ENCODE measurements around the gene TMEM95. TPM values are rescaled to one million over a fixed set of nuclear protein-coding genes. Genes with fewer than 3 reads are reported as not detected.
"Not testable (repeated sequence)": the region's sequence is repeated elsewhere in the genome, so short reads cannot be mapped to it uniquely, and the experiment has no call there.

The TMEM95 gene
- total RNA-seq, 3 donors from 2014 or later = 0.26 TPM; not detected in 2

- ATAC-seq (peak; percentile 92), DNase-seq (peak; percentile 72 to 92 (median 82))
- no peaks in the 10 kb centered on the region for H3K4me1 ChIP-seq (ENCODE audit: low read depth)
- H3K4me3 ChIP-seq = peak within 1 kb of the TSS; percentile 4
- no peaks in the 10 kb centered on the region for H3K36me3 ChIP-seq (ENCODE audit: low read depth)
- intact Hi-C loops (cut with DNase I, micrococcal nuclease) = no loop called here
- no peak for TF ChIP-seq CTCF (IDR thresholded peaks at IDR 0.05)
- H3K9me3 ChIP-seq = no peaks in the 10 kb centered on the region
These were observed 18.4 kb upstream of the TMEM95 start, which contains the start of gene ACAP1 for GRCh38 chr17:7336240-7337175. TSS of gene ACAP1 (plus strand) at chr17:7336529. CDS start at chr17:7336735, 206 bp downstream.

GRCh38 chr17:7337600-7337999 is 17.4 kb upstream of the TMEM95 start:
- H3K36me3 ChIP-seq (ENCODE audit: low read depth); intact Hi-C loops (cut with DNase I, micrococcal nuclease); DNase-seq; H3K4me1 ChIP-seq (ENCODE audit: low read depth); H3K9me3 ChIP-seq; H3K4me3 ChIP-seq; ATAC-seq: not testable (repeated sequence)

- no peaks in the 10 kb centered on the region for H3K9me3 ChIP-seq
- H3K4me3 ChIP-seq = no peak overlapping the region
- DNase-seq (no peak), ATAC-seq (no peak)
- intact Hi-C loops (cut with DNase I, micrococcal nuclease) = loop anchor here in 1 of 2 donors (10.0 kb wide), 1 partner anchor 65 kb away; no protein-coding TSS in a partner anchor
- no peak for TF ChIP-seq CTCF (IDR thresholded peaks at IDR 0.05)
- no peaks in the 10 kb centered on the region for H3K4me1 ChIP-seq (ENCODE audit: low read depth)
- no peaks in the 10 kb centered on the region for H3K36me3 ChIP-seq (ENCODE audit: low read depth)
These were observed 14.8 kb upstream of the TMEM95 start for GRCh38 chr17:7340179-7340578.

GRCh38 chr17:7341842-7342241 is 13.1 kb upstream of the TMEM95 start:
- H3K9me3 ChIP-seq = no peaks in the 10 kb centered on the region
- no peak for TF ChIP-seq CTCF (IDR thresholded peaks at IDR 0.05)
- H3K4me3 ChIP-seq = no peak overlapping the region
- intact Hi-C loops (cut with DNase I, micrococcal nuclease) = loop anchor here in 1 of 2 donors (10.0 kb wide), 1 partner anchor 67 kb away; no protein-coding TSS in a partner anchor
- no peak for ATAC-seq
- H3K4me1 ChIP-seq (ENCODE audit: low read depth) = no peaks in the 10 kb centered on the region
- no peak for DNase-seq
- H3K36me3 ChIP-seq (ENCODE audit: low read depth) = no peaks in the 10 kb centered on the region

GRCh38 chr17:7343250-7343649 is 11.7 kb upstream of the TMEM95 start:
- no peak for TF ChIP-seq CTCF (IDR thresholded peaks at IDR 0.05)
- intact Hi-C loops (cut with DNase I, micrococcal nuclease) = loop anchor here in 1 of 2 donors (10.0 kb wide), 1 partner anchor 68 kb away; no protein-coding TSS in a partner anchor
- no peak overlapping the region for H3K4me3 ChIP-seq
- no peak for ATAC-seq
- DNase-seq = no peak
- H3K4me1 ChIP-seq (ENCODE audit: low read depth) = no peaks in the 10 kb centered on the region
- H3K9me3 ChIP-seq = no peaks in the 10 kb centered on the region
- no peaks in the 10 kb centered on the region for H3K36me3 ChIP-seq (ENCODE audit: low read depth)
